HEK293 (cell line): ENCODE data around the gene CDK9.
A peak's percentile ranks its signal among the peaks of the same experiment; 100 is the strongest.

Experiments used
- CTCF ChIA-PET: fragments of 350-600 bp; formaldehyde crosslinking; extraction: SDS; loops from one replicate; lab custom pipeline; 2021; ENCODE audit warnings: antibody characterized with exemption; lab: Yijun Ruan, JAX
- POLR2A ChIA-PET: fragments of 300-600 bp; formaldehyde crosslinking; extraction: SDS; loops from one replicate; lab custom pipeline; 2020; ENCODE audit warnings: antibody characterized with exemption, inconsistent platforms; lab: Yijun Ruan, JAX
- H3K27ac ChIP-seq: fragments of 200-500 bp; sonication (Bioruptor generic); 2 replicates; pipeline ENCODE4 v1.5.1; 2014; ENCODE audit warnings: low read depth, low read length, control low read depth, inconsistent platforms; ENCODE audit errors: extremely low read depth
- H3K36me3 ChIP-seq, 2 experiments: fragments of 200-500 bp in 1 of 2; sonication (Bioruptor generic) in 1 of 2; 1 replicate in 1 of 2; 2 replicates in 1 of 2; pipeline ENCODE4 v1.5.1; 2014 to 2017; ENCODE audit warnings: inconsistent platforms in 2 of 2, low read length in 2 of 2; ENCODE audit not compliant: control insufficient read depth in 2 of 2, insufficient read depth in 1 of 2
- H3K4me1 ChIP-seq: fragments of 200-500 bp; sonication (Bioruptor generic); 2 replicates; pipeline ENCODE4 v1.5.1; 2014; ENCODE audit warnings: mild to moderate bottlenecking, low read length, inconsistent platforms; ENCODE audit not compliant: control insufficient read depth, insufficient read depth
- H3K4me3 ChIP-seq: 2 replicates; pipeline ENCODE4 v1.5.1; 2011; ENCODE audit warnings: low read depth, mild to moderate bottlenecking, control low read depth, low read length, moderate library complexity
- H3K9me3 ChIP-seq: fragments of 200-500 bp; sonication (Bioruptor generic); 2 replicates; pipeline ENCODE4 v1.5.1; 2014; ENCODE audit warnings: low read depth, low read length, inconsistent platforms; ENCODE audit not compliant: control insufficient read depth, insufficient read depth
- GLI4 ChIP-seq: fragments of 450-650 bp; formaldehyde crosslinking; IDR thresholded peaks from 2 replicates; pipeline ENCODE4 v1.5.1; 2016; ENCODE audit warnings: missing biosample characterization, missing genetic modification characterization
- KLF10 ChIP-seq: fragments of 450-650 bp; IDR thresholded peaks from 2 replicates; pipeline ENCODE4 v1.5.1; 2018; ENCODE audit warnings: missing biosample characterization, mild to moderate bottlenecking, missing genetic modification characterization
- TRIM28 ChIP-seq: IDR thresholded peaks from 2 replicates; pipeline ENCODE4 v1.6.1; 2011; ENCODE audit warnings: low read length, control low read depth, borderline replicate concordance
- ZEB2 ChIP-seq: fragments of 450-650 bp; formaldehyde crosslinking; IDR thresholded peaks from 2 replicates; pipeline ENCODE4 v1.5.1; 2016; ENCODE audit warnings: missing biosample characterization, missing genetic modification characterization
- ZNF132 ChIP-seq: fragments of 450-650 bp; formaldehyde crosslinking; IDR thresholded peaks from 2 replicates; pipeline ENCODE4 v1.5.1; 2017; ENCODE audit warnings: missing biosample characterization, missing genetic modification characterization, borderline replicate concordance
- ZNF133 ChIP-seq: fragments of 450-650 bp; formaldehyde crosslinking; IDR thresholded peaks from 2 replicates; pipeline ENCODE4 v1.5.1; 2016; ENCODE audit warnings: missing biosample characterization, missing genetic modification characterization
- ZNF140 ChIP-seq: fragments of 450-650 bp; formaldehyde crosslinking; IDR thresholded peaks from 2 replicates; pipeline ENCODE4 v1.5.1; 2016; ENCODE audit warnings: missing biosample characterization, missing genetic modification characterization
- ZNF157 ChIP-seq: fragments of 450-650 bp; formaldehyde crosslinking; IDR thresholded peaks from 2 replicates; pipeline ENCODE4 v1.5.1; 2016; ENCODE audit warnings: missing biosample characterization, missing genetic modification characterization
- ZNF221 ChIP-seq: fragments of 450-650 bp; formaldehyde crosslinking; IDR thresholded peaks from 2 replicates; pipeline ENCODE4 v1.5.1; 2017; ENCODE audit warnings: missing biosample characterization, missing genetic modification characterization, borderline replicate concordance
- ZNF510 ChIP-seq: fragments of 450-650 bp; formaldehyde crosslinking; IDR thresholded peaks from 2 replicates; pipeline ENCODE4 v1.5.1; 2018; ENCODE audit warnings: mild to moderate bottlenecking, missing genetic modification characterization, missing biosample characterization; ENCODE audit not compliant: insufficient replicate concordance
- ZNF514 ChIP-seq: fragments of 450-650 bp; formaldehyde crosslinking; IDR thresholded peaks from 2 replicates; pipeline ENCODE4 v1.5.1; 2016; ENCODE audit warnings: missing biosample characterization, missing genetic modification characterization
- ZNF561 ChIP-seq: fragments of 450-650 bp; IDR thresholded peaks from 2 replicates; pipeline ENCODE4 v1.5.1; 2018; ENCODE audit warnings: missing biosample characterization, missing genetic modification characterization, borderline replicate concordance
- ZNF600 ChIP-seq: fragments of 450-650 bp; formaldehyde crosslinking; IDR thresholded peaks from 2 replicates; pipeline ENCODE4 v1.5.1; 2016; ENCODE audit warnings: missing biosample characterization, missing genetic modification characterization
- ZNF707 ChIP-seq: fragments of 450-650 bp; formaldehyde crosslinking; IDR thresholded peaks from 2 replicates; pipeline ENCODE4 v1.5.1; 2016; ENCODE audit warnings: missing biosample characterization, missing genetic modification characterization
- TF ChIP-seq, protein P1 (sequence below): fragments of 450-650 bp; formaldehyde crosslinking; IDR thresholded peaks from 2 replicates; pipeline ENCODE4 v1.5.1; 2016; ENCODE audit warnings: missing biosample characterization, missing genetic modification characterization
- TF ChIP-seq, protein P2 (sequence below): fragments of 450-650 bp; formaldehyde crosslinking; IDR thresholded peaks from 2 replicates; pipeline ENCODE4 v1.5.1; 2017; ENCODE audit warnings: missing biosample characterization, missing genetic modification characterization
- TF ChIP-seq, protein P3 (sequence below): fragments of 450-650 bp; IDR thresholded peaks from 2 replicates; pipeline ENCODE4 v1.5.1; 2018; ENCODE audit warnings: missing biosample characterization, mild to moderate bottlenecking, missing genetic modification characterization
- TF ChIP-seq, protein P4 (sequence below): fragments of 450-650 bp; formaldehyde crosslinking; IDR thresholded peaks from 2 replicates; pipeline ENCODE4 v1.5.1; 2016; ENCODE audit warnings: missing biosample characterization, missing genetic modification characterization
- TF ChIP-seq, protein P5 (sequence below): fragments of 450-650 bp; formaldehyde crosslinking; IDR thresholded peaks from 2 replicates; pipeline ENCODE4 v1.5.1; 2016; ENCODE audit warnings: missing biosample characterization, missing genetic modification characterization, low read depth

CDK9 gene

DNA sequence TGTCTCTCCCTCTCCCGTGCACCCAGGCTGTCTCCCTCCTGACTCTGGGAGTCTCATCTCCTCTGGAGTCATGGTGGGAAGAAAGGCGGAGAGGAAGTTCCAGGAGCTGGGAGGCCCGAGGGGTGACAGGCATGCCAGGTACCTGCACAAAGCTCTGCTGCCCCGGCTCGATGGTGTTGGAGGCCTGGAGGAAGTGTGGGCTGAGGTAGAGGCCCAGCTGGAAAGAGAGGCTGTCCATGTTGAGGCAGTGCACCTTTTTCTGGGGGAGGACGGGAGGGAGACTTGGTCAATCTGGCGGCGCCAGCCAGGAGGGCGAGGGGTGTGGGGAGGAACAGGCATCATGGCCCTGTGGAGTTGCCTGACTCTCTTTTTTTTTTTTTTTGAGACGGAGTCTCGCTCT is 32.7 kb downstream of the CDK9 start (continued):
- TF ChIP-seq ZNF132 (tag by site-specific recombination) = no peak
- no peak for TF ChIP-seq ZNF707

DNA sequence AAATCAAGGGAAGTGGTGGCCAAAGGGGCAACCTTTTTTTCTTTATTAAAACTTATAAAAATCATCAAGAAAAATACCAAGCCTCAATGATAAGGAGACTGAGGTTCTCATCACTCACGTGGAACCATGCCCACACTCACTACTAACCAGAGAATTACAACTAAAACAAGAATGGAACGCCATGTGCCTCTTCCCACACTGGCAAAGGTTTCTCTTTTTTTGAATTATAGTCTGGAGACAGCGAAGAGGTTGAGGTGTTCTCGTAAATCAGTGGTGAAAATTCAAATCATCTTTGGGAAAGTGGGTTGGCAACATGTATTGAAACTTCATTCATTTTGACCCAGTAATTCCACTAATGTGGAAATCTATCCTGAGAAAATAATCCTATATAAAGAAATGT is 36.3 kb downstream of the CDK9 start:
- ChIA-PET CTCF (interaction anchor here (0.6 to 4.8 kb wide), 3 partner anchors 16 to 150 kb away, joined by 3 to 21 read pairs (median 3); no protein-coding TSS in a partner anchor), POLR2A (no interaction called here)
- Histone ChIP-seq H3K4me1 (no peaks in the 10 kb centered on the region), H3K36me3 (no peaks in the 10 kb centered on the region), H3K9me3 (no peaks in the 10 kb centered on the region), H3K4me3 (no peak overlapping the region)
- TF ChIP-seq, protein P1, sequence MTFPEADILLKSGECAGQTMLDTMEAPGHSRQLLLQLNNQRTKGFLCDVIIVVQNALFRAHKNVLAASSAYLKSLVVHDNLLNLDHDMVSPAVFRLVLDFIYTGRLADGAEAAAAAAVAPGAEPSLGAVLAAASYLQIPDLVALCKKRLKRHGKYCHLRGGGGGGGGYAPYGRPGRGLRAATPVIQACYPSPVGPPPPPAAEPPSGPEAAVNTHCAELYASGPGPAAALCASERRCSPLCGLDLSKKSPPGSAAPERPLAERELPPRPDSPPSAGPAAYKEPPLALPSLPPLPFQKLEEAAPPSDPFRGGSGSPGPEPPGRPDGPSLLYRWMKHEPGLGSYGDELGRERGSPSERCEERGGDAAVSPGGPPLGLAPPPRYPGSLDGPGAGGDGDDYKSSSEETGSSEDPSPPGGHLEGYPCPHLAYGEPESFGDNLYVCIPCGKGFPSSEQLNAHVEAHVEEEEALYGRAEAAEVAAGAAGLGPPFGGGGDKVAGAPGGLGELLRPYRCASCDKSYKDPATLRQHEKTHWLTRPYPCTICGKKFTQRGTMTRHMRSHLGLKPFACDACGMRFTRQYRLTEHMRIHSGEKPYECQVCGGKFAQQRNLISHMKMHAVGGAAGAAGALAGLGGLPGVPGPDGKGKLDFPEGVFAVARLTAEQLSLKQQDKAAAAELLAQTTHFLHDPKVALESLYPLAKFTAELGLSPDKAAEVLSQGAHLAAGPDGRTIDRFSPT (tag by site-specific recombination) = no peak
- no peak for TF ChIP-seq ZNF561 (tag by site-specific recombination)
- TF ChIP-seq, all 188 proteins: peak for 0
- no peak overlapping the region for H3K27ac ChIP-seq

DNA sequence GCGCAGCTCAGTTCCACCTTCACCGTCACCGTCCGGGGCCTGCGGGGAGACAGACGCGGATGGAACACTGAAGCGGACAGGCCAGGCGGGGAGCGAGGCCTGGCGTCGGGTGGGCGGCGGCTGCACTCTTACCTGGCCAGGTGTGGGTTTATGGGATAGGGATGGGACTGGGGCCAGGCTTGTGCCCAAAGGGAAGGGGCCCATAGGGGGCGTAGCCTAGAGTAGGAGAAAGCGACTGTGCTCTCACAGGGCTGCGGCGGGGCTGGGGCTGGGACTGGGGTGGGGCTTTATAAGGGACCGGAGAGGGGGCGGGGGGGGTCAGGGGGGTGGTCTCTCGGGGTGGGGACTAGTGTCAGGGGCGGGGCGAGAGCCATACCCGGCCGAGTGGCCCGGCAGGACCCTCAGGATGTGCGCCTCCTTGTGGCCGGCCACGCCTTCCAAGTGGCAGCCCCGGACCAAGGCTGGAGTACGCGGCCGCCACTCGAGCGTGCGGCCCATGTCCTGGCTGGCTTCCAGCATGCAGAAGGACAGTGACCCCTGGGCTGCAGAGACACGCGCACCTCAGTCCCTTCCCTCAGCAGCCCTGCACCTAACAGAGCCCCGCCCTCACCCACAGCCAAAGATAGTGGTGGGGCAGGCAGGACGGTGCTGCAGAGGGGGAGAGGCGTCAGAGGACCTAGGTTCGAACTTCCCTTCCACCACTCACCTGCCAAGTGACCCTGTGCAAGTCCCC is 39.7 kb downstream of the CDK9 start:
- CTCF ChIA-PET = interaction anchor here (0.6 to 4.8 kb wide), 14 partner anchors 8 to 95 kb away, joined by 3 to 21 read pairs (median 4); partner anchors contain the start of genes FPGS and TOR2A
- POLR2A ChIA-PET = no interaction called here
- no peak overlapping the region for H3K27ac ChIP-seq
- no peaks in the 10 kb centered on the region for H3K9me3 ChIP-seq
- H3K4me1 ChIP-seq = no peaks in the 10 kb centered on the region
- H3K4me3 ChIP-seq = no peak overlapping the region
- no peaks in the 10 kb centered on the region for H3K36me3 ChIP-seq
- TF ChIP-seq ZNF221 (no peak), TRIM28 (no peak), KLF10 (no peak), GLI4 (tag by site-specific recombination) (no peak), ZNF140 (tag by site-specific recombination) (no peak), ZNF157 (tag by site-specific recombination) (no peak), ZNF133 (tag by site-specific recombination) (no peak), ZNF514 (tag by site-specific recombination) (no peak), ZEB2 (tag by site-specific recombination) (no peak), ZNF510 (no peak), ZNF600 (tag by site-specific recombination) (0 out of 2 replicates have a peak, but pooled peaks have one; percentile 39)
- TF ChIP-seq, protein P2, sequence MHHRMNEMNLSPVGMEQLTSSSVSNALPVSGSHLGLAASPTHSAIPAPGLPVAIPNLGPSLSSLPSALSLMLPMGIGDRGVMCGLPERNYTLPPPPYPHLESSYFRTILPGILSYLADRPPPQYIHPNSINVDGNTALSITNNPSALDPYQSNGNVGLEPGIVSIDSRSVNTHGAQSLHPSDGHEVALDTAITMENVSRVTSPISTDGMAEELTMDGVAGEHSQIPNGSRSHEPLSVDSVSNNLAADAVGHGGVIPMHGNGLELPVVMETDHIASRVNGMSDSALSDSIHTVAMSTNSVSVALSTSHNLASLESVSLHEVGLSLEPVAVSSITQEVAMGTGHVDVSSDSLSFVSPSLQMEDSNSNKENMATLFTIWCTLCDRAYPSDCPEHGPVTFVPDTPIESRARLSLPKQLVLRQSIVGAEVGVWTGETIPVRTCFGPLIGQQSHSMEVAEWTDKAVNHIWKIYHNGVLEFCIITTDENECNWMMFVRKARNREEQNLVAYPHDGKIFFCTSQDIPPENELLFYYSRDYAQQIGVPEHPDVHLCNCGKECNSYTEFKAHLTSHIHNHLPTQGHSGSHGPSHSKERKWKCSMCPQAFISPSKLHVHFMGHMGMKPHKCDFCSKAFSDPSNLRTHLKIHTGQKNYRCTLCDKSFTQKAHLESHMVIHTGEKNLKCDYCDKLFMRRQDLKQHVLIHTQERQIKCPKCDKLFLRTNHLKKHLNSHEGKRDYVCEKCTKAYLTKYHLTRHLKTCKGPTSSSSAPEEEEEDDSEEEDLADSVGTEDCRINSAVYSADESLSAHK = no peak
- TF ChIP-seq, protein P3, sequence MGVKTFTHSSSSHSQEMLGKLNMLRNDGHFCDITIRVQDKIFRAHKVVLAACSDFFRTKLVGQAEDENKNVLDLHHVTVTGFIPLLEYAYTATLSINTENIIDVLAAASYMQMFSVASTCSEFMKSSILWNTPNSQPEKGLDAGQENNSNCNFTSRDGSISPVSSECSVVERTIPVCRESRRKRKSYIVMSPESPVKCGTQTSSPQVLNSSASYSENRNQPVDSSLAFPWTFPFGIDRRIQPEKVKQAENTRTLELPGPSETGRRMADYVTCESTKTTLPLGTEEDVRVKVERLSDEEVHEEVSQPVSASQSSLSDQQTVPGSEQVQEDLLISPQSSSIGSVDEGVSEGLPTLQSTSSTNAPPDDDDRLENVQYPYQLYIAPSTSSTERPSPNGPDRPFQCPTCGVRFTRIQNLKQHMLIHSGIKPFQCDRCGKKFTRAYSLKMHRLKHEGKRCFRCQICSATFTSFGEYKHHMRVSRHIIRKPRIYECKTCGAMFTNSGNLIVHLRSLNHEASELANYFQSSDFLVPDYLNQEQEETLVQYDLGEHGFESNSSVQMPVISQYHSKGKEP (tag by site-specific recombination) = no peak
- TF ChIP-seq, protein P4, sequence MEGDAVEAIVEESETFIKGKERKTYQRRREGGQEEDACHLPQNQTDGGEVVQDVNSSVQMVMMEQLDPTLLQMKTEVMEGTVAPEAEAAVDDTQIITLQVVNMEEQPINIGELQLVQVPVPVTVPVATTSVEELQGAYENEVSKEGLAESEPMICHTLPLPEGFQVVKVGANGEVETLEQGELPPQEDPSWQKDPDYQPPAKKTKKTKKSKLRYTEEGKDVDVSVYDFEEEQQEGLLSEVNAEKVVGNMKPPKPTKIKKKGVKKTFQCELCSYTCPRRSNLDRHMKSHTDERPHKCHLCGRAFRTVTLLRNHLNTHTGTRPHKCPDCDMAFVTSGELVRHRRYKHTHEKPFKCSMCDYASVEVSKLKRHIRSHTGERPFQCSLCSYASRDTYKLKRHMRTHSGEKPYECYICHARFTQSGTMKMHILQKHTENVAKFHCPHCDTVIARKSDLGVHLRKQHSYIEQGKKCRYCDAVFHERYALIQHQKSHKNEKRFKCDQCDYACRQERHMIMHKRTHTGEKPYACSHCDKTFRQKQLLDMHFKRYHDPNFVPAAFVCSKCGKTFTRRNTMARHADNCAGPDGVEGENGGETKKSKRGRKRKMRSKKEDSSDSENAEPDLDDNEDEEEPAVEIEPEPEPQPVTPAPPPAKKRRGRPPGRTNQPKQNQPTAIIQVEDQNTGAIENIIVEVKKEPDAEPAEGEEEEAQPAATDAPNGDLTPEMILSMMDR (tag by site-specific recombination) = peak; percentile 30; the same call in 1 of the 2 replicates
- TF ChIP-seq, protein P5, sequence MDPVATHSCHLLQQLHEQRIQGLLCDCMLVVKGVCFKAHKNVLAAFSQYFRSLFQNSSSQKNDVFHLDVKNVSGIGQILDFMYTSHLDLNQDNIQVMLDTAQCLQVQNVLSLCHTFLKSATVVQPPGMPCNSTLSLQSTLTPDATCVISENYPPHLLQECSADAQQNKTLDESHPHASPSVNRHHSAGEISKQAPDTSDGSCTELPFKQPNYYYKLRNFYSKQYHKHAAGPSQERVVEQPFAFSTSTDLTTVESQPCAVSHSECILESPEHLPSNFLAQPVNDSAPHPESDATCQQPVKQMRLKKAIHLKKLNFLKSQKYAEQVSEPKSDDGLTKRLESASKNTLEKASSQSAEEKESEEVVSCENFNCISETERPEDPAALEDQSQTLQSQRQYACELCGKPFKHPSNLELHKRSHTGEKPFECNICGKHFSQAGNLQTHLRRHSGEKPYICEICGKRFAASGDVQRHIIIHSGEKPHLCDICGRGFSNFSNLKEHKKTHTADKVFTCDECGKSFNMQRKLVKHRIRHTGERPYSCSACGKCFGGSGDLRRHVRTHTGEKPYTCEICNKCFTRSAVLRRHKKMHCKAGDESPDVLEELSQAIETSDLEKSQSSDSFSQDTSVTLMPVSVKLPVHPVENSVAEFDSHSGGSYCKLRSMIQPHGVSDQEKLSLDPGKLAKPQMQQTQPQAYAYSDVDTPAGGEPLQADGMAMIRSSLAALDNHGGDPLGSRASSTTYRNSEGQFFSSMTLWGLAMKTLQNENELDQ (tag by site-specific recombination) = no peak
